GM23338 (cell line): ENCODE measurements around the gene MRPS24.

ENCODE experiments used
- CREB1 ChIP-seq: fragments of 250-450 bp; sonication (Bioruptor Pico); IDR thresholded peaks from 2 replicates; pipeline ENCODE4 v1.5.0; 2020; ENCODE audit warnings: low read depth, mild to moderate bottlenecking, moderate library complexity
- CTCF ChIP-seq, 2 experiments: fragments of 200-600 bp in 1 of 2; sonication (generic) in 1 of 2; conservative IDR thresholded peaks; 2 replicates each; pipeline versions ENCODE4 v1.5.1 to v1.6.1; 2016 to 2017; ENCODE audit warnings: antibody characterized with exemption in 2 of 2, low read depth in 2 of 2, mild to moderate bottlenecking in 2 of 2, moderate library complexity in 1 of 2
- ETS1 ChIP-seq: IDR thresholded peaks from 2 replicates; pipeline ENCODE4 v1.6.1; 2016; ENCODE audit warnings: antibody characterized with exemption
- EZH2 ChIP-seq: fragments of 200-600 bp; sonication (generic); IDR thresholded peaks from one replicate; pipeline ENCODE4 v1.8.0; 2017; ENCODE audit warnings: antibody characterized with exemption, mild to moderate bottlenecking, low read depth; ENCODE audit not compliant: unreplicated experiment
- EZH2phosphoT487 ChIP-seq: fragments of 200-600 bp; sonication (generic); IDR thresholded peaks from one replicate; pipeline ENCODE4 v1.8.1; 2018; ENCODE audit warnings: antibody characterized with exemption; ENCODE audit not compliant: unreplicated experiment
- JUNB ChIP-seq: IDR thresholded peaks from one replicate; pipeline ENCODE4 v1.6.1; 2016; ENCODE audit warnings: antibody characterized with exemption; ENCODE audit not compliant: unreplicated experiment
- NANOG ChIP-seq: IDR thresholded peaks from 2 replicates; pipeline ENCODE4 v1.6.1; 2016; ENCODE audit warnings: antibody characterized with exemption, borderline replicate concordance
- POLR2AphosphoS5 ChIP-seq: IDR thresholded peaks from 2 replicates; pipeline ENCODE4 v1.6.1; 2016; ENCODE audit warnings: antibody characterized with exemption, low read depth
- REST ChIP-seq: IDR thresholded peaks from one replicate; pipeline ENCODE4 v1.6.1; 2018; ENCODE audit warnings: antibody characterized with exemption; ENCODE audit not compliant: unreplicated experiment
- STAT1 ChIP-seq: IDR thresholded peaks from one replicate; pipeline ENCODE4 v1.6.1; 2016; ENCODE audit warnings: antibody characterized with exemption; ENCODE audit not compliant: unreplicated experiment
- ZNF114 ChIP-seq: fragments of 250-450 bp; sonication (Bioruptor Pico); IDR thresholded peaks from 2 replicates; pipeline ENCODE4 v1.5.0; 2020; ENCODE audit warnings: mild to moderate bottlenecking, moderate library complexity
- ZNF331 ChIP-seq: fragments of 250-450 bp; sonication (Bioruptor Pico); IDR thresholded peaks from 2 replicates; pipeline ENCODE4 v1.5.0; 2020; ENCODE audit warnings: low read depth, mild to moderate bottlenecking, moderate library complexity
- ZNF462 ChIP-seq: fragments of 250-450 bp; sonication (Bioruptor Pico); IDR thresholded peaks from 2 replicates; pipeline ENCODE4 v1.5.0; 2020; ENCODE audit warnings: mild to moderate bottlenecking, moderate library complexity

- TF ChIP-seq CTCF (conservative IDR thresholded peaks at IDR 0.05; ENCODE audit: low read depth in 2 of 2) (no peak), EZH2 (no peak), STAT1 (no peak), CREB1 (CRISPR knock-in tag) (no peak), POLR2AphosphoS5 (no peak), EZH2phosphoT487 (no peak), REST (no peak), ZNF462 (CRISPR knock-in tag) (no peak), ETS1 (no peak), ZNF114 (CRISPR knock-in tag) (no peak), NANOG (no peak), JUNB (no peak), ZNF331 (no peak)
These were observed 26.0 kb downstream of the MRPS24 start for GRCh38 chr7:43843296-43843695.
